Fibroblast of lung (primary cell): ENCODE data around the gene ZNF680. TPM values are rescaled to one million over a fixed set of nuclear protein-coding genes. Genes with fewer than 3 reads are reported as not detected.

Experiments
- DNase-seq, 2 donors: peaks; one replicate each; pipeline versions ENCODE4 v3.0.0 to v3.0.0-alpha.2; 2010; ENCODE audit warnings: low read depth in 2 of 2
- H2AFZ ChIP-seq: 2 replicates; pipeline ENCODE4 v1.5.1; 2012; ENCODE audit warnings: low read length, control low read depth, inconsistent platforms
- H3K27ac ChIP-seq: 2 replicates; pipeline ENCODE4 v1.5.1; 2011; ENCODE audit warnings: low read length, control low read depth; ENCODE audit not compliant: insufficient read depth
- H3K27me3 ChIP-seq: 2 replicates; pipeline ENCODE4 v1.5.1; 2011; ENCODE audit warnings: mild to moderate bottlenecking, low read length; ENCODE audit not compliant: control insufficient read depth, insufficient read depth
- H3K36me3 ChIP-seq: 2 replicates; pipeline ENCODE4 v1.5.1; 2011; ENCODE audit warnings: low read length; ENCODE audit not compliant: control insufficient read depth, insufficient read depth
- H3K4me1 ChIP-seq: 2 replicates; pipeline ENCODE4 v1.5.1; 2011; ENCODE audit warnings: low read length; ENCODE audit not compliant: control insufficient read depth, insufficient read depth; ENCODE audit errors: extremely low read depth
- H3K4me2 ChIP-seq: 2 replicates; pipeline ENCODE4 v1.5.1; 2011; ENCODE audit warnings: low read length, control low read depth; ENCODE audit not compliant: insufficient read depth; ENCODE audit errors: extremely low read depth
- H3K4me3 ChIP-seq, 4 experiments: fragments of 200-600 bp in 1 of 4; sonication (generic) in 1 of 4; replicated peaks in 1 of 4; 2 replicates each; pipeline ENCODE4 v1.5.1; 2011 to 2016; ENCODE audit warnings: low read length in 4 of 4, low read depth in 3 of 4, mild to moderate bottlenecking in 3 of 4, control low read depth in 2 of 4, inconsistent platforms in 1 of 4, mixed read lengths in 1 of 4; ENCODE audit not compliant: insufficient read depth in 1 of 4; ENCODE audit errors: control extremely low read depth in 1 of 4
- H3K79me2 ChIP-seq: 2 replicates; pipeline ENCODE4 v1.5.1; 2012; ENCODE audit warnings: mild to moderate bottlenecking, low read length, inconsistent platforms; ENCODE audit not compliant: control insufficient read depth, insufficient read depth
- H3K9ac ChIP-seq: 2 replicates; pipeline ENCODE4 v1.5.1; 2011; ENCODE audit warnings: mild to moderate bottlenecking, low read length, control low read depth; ENCODE audit not compliant: insufficient read depth
- H3K9me3 ChIP-seq: 2 replicates; pipeline ENCODE4 v1.5.1; 2012; ENCODE audit warnings: low read depth, low read length; ENCODE audit not compliant: control insufficient read depth, insufficient read depth
- H4K20me1 ChIP-seq: 2 replicates; pipeline ENCODE4 v1.5.1; 2011; ENCODE audit warnings: low read length; ENCODE audit not compliant: control insufficient read depth, insufficient read depth; ENCODE audit errors: extremely low read depth
- EZH2 ChIP-seq: IDR thresholded peaks from 2 replicates; pipeline ENCODE4 v1.5.1; 2012; ENCODE audit warnings: low read length, control low read depth, mild to moderate bottlenecking; ENCODE audit errors: missing control alignments
- polyA minus RNA-seq: library from RNA; depleted of rRNA, polyadenylated mRNA; stranded (reverse); fragments of >200 nt; gene quantifications from 2 replicates; pipeline ENCODE4 v1.2.3, GENCODE V29; 2011; ENCODE audit warnings: low replicate concordance
- polyA plus RNA-seq, 2 donors: library from polyadenylated mRNA; depleted of rRNA in 1 of 2; stranded (reverse) in 1 of 2; unstranded in 1 of 2; fragments of >200 nt; gene quantifications; 2 replicates each; pipeline ENCODE4 v1.2.1, GENCODE V29; 2011 to 2012; ENCODE audit warnings: missing spikeins in 1 of 2
- total RNA-seq: library from RNA; depleted of rRNA; stranded (reverse); fragments of >200 nt; gene quantifications from 2 replicates; pipeline ENCODE4 v1.2.1, GENCODE V29; 2014
- TF ChIP-seq, protein P1 (sequence below), 2 donors: IDR thresholded peaks in 1 of 2; conservative IDR thresholded peaks in 1 of 2; 1 replicate in 1 of 2; 2 replicates in 1 of 2; pipeline ENCODE4 v1.5.1; 2011 to 2012; ENCODE audit warnings: low read length in 2 of 2, control low read depth in 1 of 2, inconsistent platforms in 1 of 2, low read depth in 1 of 2, mild to moderate bottlenecking in 1 of 2

Gene ZNF680
- total RNA-seq (5.1 and 10.1 TPM in 2 replicates), polyA plus RNA-seq (2.2 and 2.7 TPM in 2 replicates), polyA minus RNA-seq (1.3 and 1.4 TPM in 2 replicates)
- polyA plus RNA-seq (2012): 2.4 and 2.6 TPM in 2 replicates

GRCh38 chr7:64562626-64563278 lies at the start of gene ZNF680:
Gene ZNF680 (minus strand): TSS chr7:64563071. CDS start chr7:64562954, 117 bp downstream.
- Histone ChIP-seq H3K4me1 (no peaks in the 10 kb centered on the region), H4K20me1 (no peaks in the 10 kb centered on the region), H3K4me3 (peak within 1 kb of the TSS; percentile 85 to 100 (median 98)), H3K36me3 (no peaks in the 10 kb centered on the region), H3K9ac (peak within 1 kb of the TSS; percentile 88), H3K27ac (peak within 1 kb of the TSS; percentile 94), H2AFZ (peak within 1 kb of the TSS; percentile 99), H3K4me2 (peak within 1 kb of the TSS; percentile 78), H3K27me3 (no peaks in the 10 kb centered on the region), H3K9me3 (no peaks in the 10 kb centered on the region), H3K79me2 (peaks cover 18% of the 10 kb centered on the region)
- DNase-seq: peak; percentile 93 to 94
- TF ChIP-seq EZH2: no peak
- TF ChIP-seq, protein P1, sequence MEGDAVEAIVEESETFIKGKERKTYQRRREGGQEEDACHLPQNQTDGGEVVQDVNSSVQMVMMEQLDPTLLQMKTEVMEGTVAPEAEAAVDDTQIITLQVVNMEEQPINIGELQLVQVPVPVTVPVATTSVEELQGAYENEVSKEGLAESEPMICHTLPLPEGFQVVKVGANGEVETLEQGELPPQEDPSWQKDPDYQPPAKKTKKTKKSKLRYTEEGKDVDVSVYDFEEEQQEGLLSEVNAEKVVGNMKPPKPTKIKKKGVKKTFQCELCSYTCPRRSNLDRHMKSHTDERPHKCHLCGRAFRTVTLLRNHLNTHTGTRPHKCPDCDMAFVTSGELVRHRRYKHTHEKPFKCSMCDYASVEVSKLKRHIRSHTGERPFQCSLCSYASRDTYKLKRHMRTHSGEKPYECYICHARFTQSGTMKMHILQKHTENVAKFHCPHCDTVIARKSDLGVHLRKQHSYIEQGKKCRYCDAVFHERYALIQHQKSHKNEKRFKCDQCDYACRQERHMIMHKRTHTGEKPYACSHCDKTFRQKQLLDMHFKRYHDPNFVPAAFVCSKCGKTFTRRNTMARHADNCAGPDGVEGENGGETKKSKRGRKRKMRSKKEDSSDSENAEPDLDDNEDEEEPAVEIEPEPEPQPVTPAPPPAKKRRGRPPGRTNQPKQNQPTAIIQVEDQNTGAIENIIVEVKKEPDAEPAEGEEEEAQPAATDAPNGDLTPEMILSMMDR (conservative IDR thresholded peaks at IDR 0.05 in 1 of 2, IDR thresholded peaks at IDR 0.05 in 1 of 2; ENCODE audit: low read depth in 1 of 2, low read length in 2 of 2): no peak

GRCh38 chr7:64612452-64612851 lies 49.6 kb upstream of the ZNF680 start:
- no peaks in the 10 kb centered on the region for H3K79me2 ChIP-seq
- H3K4me3 ChIP-seq: no peak overlapping the region
- no peaks in the 10 kb centered on the region for H3K9me3 ChIP-seq
- no peak for TF ChIP-seq EZH2
- TF ChIP-seq, protein P1 (conservative IDR thresholded peaks at IDR 0.05 in 1 of 2, IDR thresholded peaks at IDR 0.05 in 1 of 2; ENCODE audit: low read depth in 1 of 2, low read length in 2 of 2): no peak
- H3K27ac ChIP-seq: no peak overlapping the region
- H3K9ac ChIP-seq: no peak overlapping the region
- no peaks in the 10 kb centered on the region for H3K4me1 ChIP-seq
- no peak overlapping the region for H2AFZ ChIP-seq
- H3K4me2 ChIP-seq: no peak overlapping the region
- H4K20me1 ChIP-seq: no peaks in the 10 kb centered on the region
- H3K27me3 ChIP-seq: no peaks in the 10 kb centered on the region
- DNase-seq: no peak
- no peaks in the 10 kb centered on the region for H3K36me3 ChIP-seq

DNA sequence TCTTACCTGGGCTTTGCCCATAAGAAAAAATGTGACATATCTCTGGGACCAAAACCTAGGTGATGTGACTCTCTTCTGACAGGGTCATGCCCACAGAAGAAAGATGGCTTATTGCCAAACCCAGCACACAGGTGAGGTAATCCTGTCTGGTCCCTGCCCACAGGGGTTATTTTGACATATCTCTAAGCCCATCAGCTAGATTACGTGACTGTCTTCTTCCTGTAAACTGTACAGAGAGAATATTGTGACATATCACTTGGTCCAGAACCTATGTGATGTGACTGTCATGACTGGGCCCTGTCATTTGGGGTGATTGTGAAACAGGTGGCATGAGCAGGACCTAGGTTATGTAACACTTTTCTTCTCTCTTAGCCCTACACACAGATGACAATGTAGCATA lies 48.8 kb upstream of the ZNF680 start:
- no peaks in the 10 kb centered on the region for H3K4me1 ChIP-seq
- H3K9ac ChIP-seq: no peak overlapping the region
- H3K36me3 ChIP-seq: no peaks in the 10 kb centered on the region
- DNase-seq: no peak
- H4K20me1 ChIP-seq: no peaks in the 10 kb centered on the region
- no peak overlapping the region for H2AFZ ChIP-seq
- H3K27me3 ChIP-seq: no peaks in the 10 kb centered on the region
- H3K9me3 ChIP-seq: no peaks in the 10 kb centered on the region
- H3K4me3 ChIP-seq: no peak overlapping the region
- H3K4me2 ChIP-seq: no peak overlapping the region
- no peak overlapping the region for H3K27ac ChIP-seq
- TF ChIP-seq EZH2: no peak
- TF ChIP-seq, protein P1 (conservative IDR thresholded peaks at IDR 0.05 in 1 of 2, IDR thresholded peaks at IDR 0.05 in 1 of 2; ENCODE audit: low read depth in 1 of 2, low read length in 2 of 2): no peak
- H3K79me2 ChIP-seq: no peaks in the 10 kb centered on the region
